Ammon's horn (tissue), 1 donor: ENCODE measurements around the gene SCML1.
"Not testable (repeated sequence)": the region's sequence is repeated elsewhere in the genome, so short reads cannot be mapped to it uniquely, and the experiment has no call there.

ENCODE experiments used
- DNase-seq: peaks from one replicate; pipeline ENCODE4 v3.0.0-alpha.2; 2016; ENCODE audit warnings: low spot score

Gene SCML1

GRCh38 chrX:17738737-17739535 is 1.6 kb downstream of the SCML1 start:
- no peak for DNase-seq

GRCh38 chrX:17740137-17741122 is 3.1 kb downstream of the SCML1 start:
- DNase-seq = no peak

GRCh38 chrX:17741123-17741511 is 3.8 kb downstream of the SCML1 start:
- DNase-seq = no peak

DNA sequence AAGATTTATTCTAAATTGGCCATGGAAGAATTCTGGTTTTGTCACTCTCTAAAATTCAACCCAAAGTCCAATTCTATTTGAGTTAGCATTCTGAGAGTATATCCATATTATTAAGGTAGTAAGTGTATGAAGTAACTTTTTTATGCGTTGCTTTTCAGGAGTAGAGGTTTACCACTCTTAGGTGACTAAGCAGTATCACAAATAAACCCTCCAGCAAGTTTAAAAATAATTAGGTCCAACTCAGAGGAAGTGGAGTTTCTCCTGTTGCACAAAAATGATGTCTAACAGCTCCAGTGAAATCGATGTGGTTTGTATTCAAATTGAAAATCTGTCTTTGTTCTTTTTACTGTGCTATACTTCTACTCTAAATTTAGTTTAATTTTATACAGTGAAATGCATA is 6.6 kb downstream of the SCML1 start:
- DNase-seq = no peak

DNA sequence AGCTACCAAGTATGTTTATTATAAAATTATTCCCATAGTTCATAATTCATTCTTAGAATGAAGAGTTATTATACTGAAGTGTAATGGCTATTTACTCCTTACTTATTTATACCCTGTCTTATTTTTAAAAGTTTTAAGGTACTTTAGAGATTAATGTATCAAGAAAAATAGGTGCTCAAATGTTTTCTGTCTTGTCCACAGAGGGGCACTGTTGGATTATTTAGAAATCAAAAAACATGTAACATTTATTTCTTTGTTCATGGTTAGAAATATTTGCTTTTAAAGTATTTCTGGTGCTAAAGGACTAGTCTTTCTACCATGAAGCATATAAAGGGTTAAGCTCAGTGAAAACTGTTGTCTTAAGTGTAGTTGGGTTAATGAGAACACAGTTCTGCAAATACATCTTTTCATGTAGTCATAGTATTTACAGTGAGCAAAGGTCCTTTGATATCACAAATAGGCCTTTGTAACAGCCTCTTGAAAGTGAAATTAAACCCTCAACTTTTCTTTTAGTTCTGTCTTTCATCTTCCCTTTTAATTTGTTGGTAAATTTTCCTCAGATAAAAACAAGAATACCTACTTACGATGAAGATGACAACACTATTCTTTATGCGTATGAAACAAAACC is 7.7 kb downstream of the SCML1 start:
- DNase-seq = no peak

- no peak for DNase-seq
These were observed 10.4 kb downstream of the SCML1 start for GRCh38 chrX:17747692-17748091.

GRCh38 chrX:17748684-17749083 is 11.4 kb downstream of the SCML1 start:
- DNase-seq = no peak

GRCh38 chrX:17750436-17750835 is 13.1 kb downstream of the SCML1 start:
- no peak for DNase-seq

GRCh38 chrX:17758382-17758781 is 21.1 kb downstream of the SCML1 start:
- DNase-seq = no peak

GRCh38 chrX:17759990-17760389 is 22.7 kb downstream of the SCML1 start:
- no peak for DNase-seq

DNA sequence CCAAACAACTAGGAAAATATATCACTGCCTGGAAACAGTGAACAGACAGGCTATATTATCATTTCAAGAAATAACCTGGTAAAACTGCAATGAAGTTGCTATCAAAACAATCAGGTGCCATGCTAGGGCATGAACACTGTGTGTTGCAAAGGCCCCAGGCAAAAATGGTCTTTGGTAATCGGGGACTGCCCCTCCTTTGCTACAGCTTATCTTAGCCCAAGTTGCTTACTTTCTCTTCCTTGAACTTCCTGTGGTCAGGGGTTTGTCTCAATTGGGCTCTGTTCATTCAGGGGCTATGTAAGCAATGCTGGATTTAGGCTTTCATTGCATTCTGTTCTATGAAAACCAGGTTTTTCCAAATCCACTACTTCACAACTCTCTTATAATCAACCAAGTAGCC is 30.4 kb downstream of the SCML1 start:
- DNase-seq = no peak

- DNase-seq = no peak
These were observed 31.7 kb downstream of the SCML1 start for GRCh38 chrX:17768997-17769396.

GRCh38 chrX:17769701-17770269 is 32.5 kb downstream of the SCML1 start:
- no peak for DNase-seq

GRCh38 chrX:17773221-17773876 is 36.1 kb downstream of the SCML1 start:
- no peak for DNase-seq

DNA sequence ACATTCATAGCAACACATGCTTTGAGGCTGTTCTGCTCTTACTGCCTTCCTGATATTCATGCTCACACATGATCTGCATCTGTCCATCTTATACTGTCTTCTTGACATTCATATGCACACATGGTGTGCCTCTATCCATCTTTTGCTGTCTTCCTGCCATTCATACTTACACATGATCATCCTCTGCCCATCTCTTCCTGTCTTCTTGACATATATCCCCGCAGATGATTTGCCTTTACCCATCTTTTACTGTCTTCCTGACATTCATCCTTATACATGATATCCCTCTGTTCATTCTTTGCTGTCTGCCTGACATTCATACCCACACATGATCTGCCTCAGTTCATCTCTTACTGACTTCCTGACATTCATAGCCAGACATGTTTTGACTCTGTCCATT is 36.8 kb downstream of the SCML1 start:
- DNase-seq = no peak

GRCh38 chrX:17778997-17779396 is 41.7 kb downstream of the SCML1 start:
- no peak for DNase-seq

GRCh38 chrX:17779434-17779833 is 42.1 kb downstream of the SCML1 start:
- no peak for DNase-seq

DNA sequence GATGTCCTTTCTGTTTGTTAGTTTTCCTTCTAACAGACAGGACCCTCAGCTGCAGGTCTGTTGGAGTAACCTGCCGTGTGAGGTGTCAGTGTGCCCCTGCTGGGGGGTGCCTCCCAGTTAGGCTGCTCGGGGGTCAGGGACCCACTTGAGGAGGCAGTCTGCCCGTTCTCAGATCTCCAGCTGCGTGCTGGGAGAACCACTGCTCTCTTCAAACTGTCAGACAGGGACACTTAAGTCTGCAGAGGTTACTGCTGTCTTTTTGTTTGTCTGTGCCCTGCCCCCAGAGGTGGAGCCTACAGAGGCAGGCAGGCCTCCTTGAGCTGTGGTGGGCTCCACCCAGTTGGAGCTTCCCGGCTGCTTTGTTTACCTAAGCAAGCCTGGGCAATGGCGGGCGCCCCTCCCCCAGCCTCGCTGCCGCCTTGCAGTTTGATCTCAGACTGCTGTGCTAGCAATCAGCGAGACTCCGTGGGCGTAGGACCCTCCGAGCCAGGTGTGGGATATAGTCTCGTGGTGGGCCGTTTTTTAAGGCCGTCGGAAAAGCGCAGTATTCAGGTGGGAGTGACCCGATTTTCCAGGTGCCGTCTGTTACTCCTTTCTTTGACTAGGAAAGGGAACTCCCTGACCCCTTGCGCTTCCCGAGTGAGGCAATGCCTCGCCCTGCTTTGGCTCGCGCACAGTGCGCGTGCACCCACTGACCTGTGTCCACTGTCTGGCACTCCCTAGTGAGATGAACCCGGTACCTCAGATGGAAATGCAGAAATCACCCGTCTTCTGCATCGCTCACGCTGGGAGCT is 49.5 kb downstream of the SCML1 start:
- DNase-seq = not testable (repeated sequence)

DNA sequence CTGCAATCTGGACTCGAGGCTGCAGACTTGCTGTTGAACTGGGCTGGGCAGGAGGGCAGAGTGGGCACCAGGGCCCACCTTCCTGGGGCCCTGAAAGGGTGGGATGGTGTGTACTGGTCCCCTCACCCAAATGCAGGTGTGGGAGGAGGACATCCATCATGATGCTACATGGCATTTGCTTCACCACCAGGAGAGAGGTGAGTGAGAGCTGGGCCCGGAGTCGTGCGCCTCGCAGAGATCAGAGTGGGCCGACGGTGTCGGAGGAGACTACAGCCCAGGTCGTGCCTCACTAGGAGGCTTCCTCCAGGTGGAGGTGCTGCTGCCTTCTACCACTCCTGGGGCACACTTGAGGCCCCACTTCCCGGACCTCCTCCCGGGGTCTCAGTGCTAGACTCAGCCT is 50.3 kb downstream of the SCML1 start:
- DNase-seq = no peak

DNA sequence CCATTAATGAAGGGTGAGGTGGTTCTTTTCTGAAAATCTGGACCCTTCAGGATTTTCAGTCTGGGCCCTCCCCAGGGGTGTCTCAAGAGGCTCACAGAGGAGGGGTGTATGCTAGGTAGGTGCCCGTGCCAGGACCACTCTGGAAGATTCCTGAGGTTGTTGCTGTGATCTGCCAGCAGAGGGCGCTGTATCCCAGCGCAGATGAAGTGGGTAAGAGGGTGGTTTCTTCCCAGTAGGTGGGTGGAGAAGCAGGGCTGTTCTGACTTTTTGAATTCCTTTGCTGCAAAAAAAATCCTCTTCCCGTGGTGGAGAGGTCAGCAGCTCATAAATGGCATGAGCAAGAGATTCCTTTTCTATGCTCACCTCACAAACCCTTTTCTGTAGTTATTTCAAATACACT is 51.1 kb downstream of the SCML1 start:
- DNase-seq = peak; percentile 21
